Lower leg skin (tissue), 4 donors: ENCODE data around the gene SAMSN1. TPM values are rescaled to one million over a fixed set of nuclear protein-coding genes. Genes with fewer than 3 reads are reported as not detected.

ENCODE experiments used
- DNase-seq, 2 donors: peaks; one replicate each; pipeline ENCODE4 v3.0.0-alpha.2; 2019; ENCODE audit warnings: low spot score in 2 of 2
- H3K4me3 ChIP-seq: fragments of 200-600 bp; sonication (generic); 2 replicates; pipeline ENCODE4 v1.5.1; 2017; ENCODE audit warnings: mild to moderate bottlenecking, low read depth; ENCODE audit not compliant: poor library complexity, severe bottlenecking
- CTCF ChIP-seq, 3 donors: fragments of 450-650 bp; IDR thresholded peaks; one replicate each; pipeline ENCODE4 v1.5.1; 2016; ENCODE audit warnings: antibody characterized with exemption in 3 of 3, mild to moderate bottlenecking in 3 of 3, moderate library complexity in 2 of 3
- POLR2A ChIP-seq, 2 donors: fragments of 450-650 bp; IDR thresholded peaks; one replicate each; pipeline ENCODE4 v1.6.1; 2016 to 2017; ENCODE audit warnings: antibody characterized with exemption in 2 of 2, mild to moderate bottlenecking in 1 of 2, moderate library complexity in 1 of 2
- WGBS, 2 donors: methylation state at CpG; one replicate each; pipeline ENCODE4 v1.1.5; 2018; 5-methylcytosine and 5-hydroxymethylcytosine counted together
- intact Hi-C: fragments of 100-400 bp; cut with DNase I; formaldehyde crosslinking; loops from one replicate; pipeline ENCODE4 v1.15.0; 2023; ENCODE audit warnings: low total_unique reads
- total RNA-seq, 4 donors: library from RNA; depleted of rRNA; stranded (reverse); fragments of >200 nt; gene quantifications; one replicate each; pipeline ENCODE4 v1.1.0, GENCODE V29; 2016

SAMSN1 gene
- total RNA-seq, 4 donors from 2014 or later, result 0.88 to 3.4 (median 2.0) TPM

GRCh38 chr21:14584357-14585095, 38.4 kb upstream of the SAMSN1 start:
- no peak overlapping the region for H3K4me3 ChIP-seq
- TF ChIP-seq POLR2A (IDR thresholded peaks at IDR 0.05) (no peak), CTCF (IDR thresholded peaks at IDR 0.05) (no peak)
- WGBS, 2 donors, result 33 to 35% methylated on average over 2 of the region's 2 CpGs
- intact Hi-C loops, result no loop called here
- DNase-seq, result no peak

GRCh38 chr21:14583629-14584255, 37.6 kb upstream of the SAMSN1 start:
- DNase-seq, result no peak
- H3K4me3 ChIP-seq, result no peak overlapping the region
- intact Hi-C loops, result no loop called here
- WGBS, 2 donors, result 95% methylated on average over 4 of the region's 4 CpGs
- no peak for TF ChIP-seq CTCF (IDR thresholded peaks at IDR 0.05)
- no peak for TF ChIP-seq POLR2A (IDR thresholded peaks at IDR 0.05)

- intact Hi-C loops, result no loop called here
- H3K4me3 ChIP-seq, result no peak overlapping the region
- DNase-seq, result no peak
- 91% methylated on average over 10 of the region's 10 CpGs for WGBS, 2 donors
- TF ChIP-seq CTCF (IDR thresholded peaks at IDR 0.05) (no peak), POLR2A (IDR thresholded peaks at IDR 0.05) (no peak)
These were observed 37.0 kb upstream of the SAMSN1 start for GRCh38 chr21:14582934-14583628.

- DNase-seq, result no peak
- intact Hi-C loops, result no loop called here
- 82 to 86% methylated on average over 6 of the region's 6 CpGs for WGBS, 2 donors
- TF ChIP-seq CTCF (IDR thresholded peaks at IDR 0.05) (no peak), POLR2A (IDR thresholded peaks at IDR 0.05) (no peak)
- H3K4me3 ChIP-seq, result no peak overlapping the region
These were observed 35.9 kb upstream of the SAMSN1 start for GRCh38 chr21:14581902-14582457.

- no peak overlapping the region for H3K4me3 ChIP-seq
- intact Hi-C loops, result no loop called here
- WGBS, 2 donors, result 79 to 80% methylated on average over 1 of the region's 1 CpG
- no peak for TF ChIP-seq POLR2A (IDR thresholded peaks at IDR 0.05)
- no peak for TF ChIP-seq CTCF (IDR thresholded peaks at IDR 0.05)
- no peak for DNase-seq
These were observed 27.1 kb upstream of the SAMSN1 start for GRCh38 chr21:14573244-14573643.
